Stimulated activated naive CD4-positive, alpha-beta T cell (primary cell): ENCODE data around the gene ZNF83.
"Not testable (repeated sequence)": the region's sequence is repeated elsewhere in the genome, so short reads cannot be mapped to it uniquely, and the experiment has no call there.

Source experiments
- DNase-seq, 6 experiments: peaks; one replicate each; lab custom pipeline; 2025; lab: John Stamatoyannopoulos, UW

Gene ZNF83

DNA sequence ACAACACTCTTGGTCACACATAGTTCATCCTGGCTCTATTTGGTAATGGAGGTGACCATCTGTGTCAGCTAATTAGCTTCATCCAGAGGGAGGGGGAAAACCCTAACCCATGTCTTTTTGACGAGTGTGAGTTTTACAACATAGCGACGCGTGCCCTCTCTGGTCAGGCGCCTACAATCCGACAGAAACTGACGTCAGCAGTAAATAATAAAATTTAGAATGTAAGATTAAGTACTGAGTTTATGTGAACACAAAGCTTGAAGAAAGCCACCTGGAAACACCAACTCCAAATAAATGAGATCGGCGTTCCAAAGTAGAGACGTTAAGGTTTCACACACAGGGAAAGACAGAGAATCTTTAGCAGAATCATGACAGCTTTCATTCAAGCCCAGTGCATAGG lies 1.8 kb upstream of the ZNF83 start:
- no peak for DNase-seq

DNA sequence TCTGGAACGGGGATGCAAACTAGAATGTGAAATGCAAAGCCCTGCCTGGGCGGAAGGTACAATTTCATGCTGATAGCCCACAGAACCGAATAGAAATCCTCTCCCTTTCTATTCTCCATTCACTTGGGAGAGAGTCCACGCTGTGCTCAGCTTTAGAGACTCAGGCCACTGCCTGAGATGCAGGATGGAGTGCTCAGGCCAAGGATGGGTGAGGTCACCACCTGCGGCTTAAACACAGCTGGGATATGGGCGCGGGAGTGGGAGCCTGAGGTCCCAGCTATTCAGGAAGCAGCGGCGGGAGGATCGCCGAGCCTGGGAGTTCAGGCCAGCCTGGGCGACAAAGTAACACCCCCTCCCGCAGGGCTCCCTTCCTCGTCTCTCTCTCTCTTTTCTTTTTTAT lies 446 bp upstream of the ZNF83 start:
- DNase-seq, result no peak

DNA sequence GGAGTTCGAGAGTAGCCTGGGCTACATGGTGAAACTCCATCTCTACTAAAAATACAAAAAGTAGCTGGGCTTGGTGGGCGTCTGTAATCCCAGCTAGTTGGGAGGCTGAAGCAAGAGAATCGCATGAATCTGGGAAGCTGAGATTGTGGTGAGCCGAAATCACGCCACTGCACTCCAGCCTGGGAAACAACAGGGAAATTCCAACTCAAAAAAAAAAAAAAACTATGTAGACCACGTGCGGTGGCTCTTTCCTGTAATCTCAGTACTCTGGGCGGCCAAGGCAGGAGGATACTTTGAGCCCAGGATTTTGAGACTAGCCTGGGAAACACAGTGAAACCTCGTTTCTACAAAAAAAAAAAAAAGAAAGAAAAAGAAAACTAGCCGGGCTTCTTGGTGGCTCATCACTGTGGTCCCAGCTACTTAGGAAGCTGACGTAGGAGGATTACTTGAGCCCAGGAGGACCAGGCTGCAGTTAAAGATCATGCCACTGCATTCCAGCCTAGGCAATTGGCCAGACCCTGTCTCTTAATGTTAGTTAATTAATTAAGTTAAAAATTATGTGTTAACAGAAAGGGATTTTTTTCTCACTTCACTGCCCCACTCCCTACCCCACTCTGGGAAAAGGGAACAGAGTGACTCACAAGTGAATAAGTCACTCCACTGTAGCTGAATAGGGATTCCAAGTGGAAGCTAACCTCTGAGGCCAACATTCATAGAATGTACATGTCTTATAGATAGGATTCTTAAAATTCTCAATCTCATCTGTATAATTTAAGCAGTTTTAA lies 2.2 kb downstream of the ZNF83 start:
- no peak for DNase-seq

DNA sequence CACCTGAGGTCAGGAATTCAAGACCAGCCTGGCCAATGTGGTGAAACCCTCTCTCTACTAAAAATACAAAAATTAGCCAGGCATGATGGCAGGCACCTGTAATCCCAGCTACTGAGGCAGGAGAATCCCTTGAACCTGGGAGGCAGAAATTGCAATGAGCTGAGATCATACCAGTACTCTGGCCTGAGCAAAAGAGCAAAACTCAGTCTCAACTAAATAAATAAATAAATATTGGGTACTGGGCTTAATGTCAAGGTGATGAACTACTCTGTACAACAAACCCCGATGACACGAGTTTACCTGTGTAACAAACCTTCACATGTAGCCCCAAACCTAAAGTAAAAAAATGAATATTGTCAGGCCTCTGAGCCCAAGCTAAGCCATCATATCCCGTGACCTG lies 10.7 kb downstream of the ZNF83 start:
- DNase-seq, result not testable (repeated sequence)

DNA sequence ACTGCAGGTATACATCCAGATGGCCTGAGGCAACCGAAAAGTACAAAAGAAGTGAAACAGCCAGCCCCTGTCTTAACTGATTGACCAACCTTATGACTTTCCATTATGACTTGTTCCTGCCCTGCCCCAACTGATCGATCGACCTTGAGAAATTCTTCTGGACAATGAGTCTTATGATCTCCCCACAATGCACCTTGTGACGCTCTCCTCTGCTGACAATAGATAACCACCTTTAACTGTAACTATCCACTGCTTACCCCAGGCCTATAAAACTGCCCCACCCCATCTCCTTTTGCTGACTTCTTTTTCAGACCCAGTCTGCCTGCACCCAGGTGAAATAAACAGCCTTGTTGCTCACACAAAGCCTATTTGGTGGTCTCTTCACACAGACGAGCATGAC lies 11.2 kb downstream of the ZNF83 start:
- DNase-seq, result no peak

DNA sequence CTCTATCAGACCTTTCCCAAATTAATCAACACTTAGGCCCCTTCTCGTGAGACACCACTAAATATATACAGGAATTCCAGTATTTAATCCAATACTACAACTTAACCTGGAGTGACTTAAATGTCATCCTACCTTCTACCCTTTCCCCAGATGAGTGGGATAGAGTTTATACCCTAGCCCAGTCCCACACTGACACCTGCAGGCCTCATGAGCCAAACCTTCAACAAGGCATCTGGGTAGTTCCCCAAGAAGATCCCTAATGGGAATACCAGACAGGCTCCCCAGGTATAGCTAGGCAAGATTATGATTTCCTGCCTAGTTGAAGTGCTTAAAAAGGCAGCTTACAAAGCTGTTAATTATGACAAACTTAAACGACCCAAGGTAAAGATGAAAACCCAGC lies 15.9 kb downstream of the ZNF83 start:
- no peak for DNase-seq

DNA sequence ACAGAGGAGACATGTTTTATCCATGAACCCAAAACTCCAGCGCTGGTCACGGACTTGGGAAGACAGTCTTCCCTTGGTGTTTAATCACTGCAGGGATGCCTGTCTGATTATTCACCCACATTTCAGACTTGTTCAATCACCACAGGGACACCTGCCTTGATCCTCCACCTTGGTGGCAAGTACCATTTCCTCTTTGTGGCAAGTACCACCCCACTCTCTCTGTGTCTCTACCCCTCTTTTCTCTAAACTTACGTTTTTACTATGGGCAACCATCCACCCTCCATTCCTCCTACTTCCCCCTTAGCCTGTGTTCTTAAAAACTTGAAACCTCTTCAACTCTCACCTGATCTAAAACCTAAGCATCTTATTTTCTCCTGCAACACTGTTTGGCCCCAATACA lies 16.8 kb downstream of the ZNF83 start:
- DNase-seq, result no peak

DNA sequence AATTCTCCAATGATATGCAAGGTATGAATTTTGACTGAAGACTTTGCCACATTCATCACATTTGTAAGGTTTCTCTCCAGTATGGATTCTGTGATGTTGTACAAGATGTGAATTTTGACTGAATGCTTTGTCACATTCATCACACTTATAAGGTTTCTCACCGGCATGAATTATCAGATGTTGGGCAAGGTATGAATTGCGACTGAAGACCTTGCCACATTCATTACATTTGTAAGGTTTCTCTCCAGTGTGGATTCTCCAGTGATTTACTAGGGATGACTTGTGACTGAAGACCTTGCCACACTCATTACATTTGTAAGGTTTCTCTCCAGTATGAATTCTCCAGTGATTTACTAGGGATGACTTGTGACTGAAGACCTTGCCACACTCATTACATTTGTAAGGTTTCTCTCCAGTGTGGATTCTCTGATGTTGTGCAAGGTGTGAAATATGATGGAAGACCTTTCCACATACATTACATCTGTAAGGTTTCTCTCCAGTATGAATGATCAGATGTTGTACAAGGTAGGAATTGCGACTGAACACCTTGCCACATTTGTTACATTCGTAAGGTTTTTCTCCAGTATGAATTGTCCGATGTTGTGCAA lies 24.8 kb downstream of the ZNF83 start:
- DNase-seq, result no peak

DNA sequence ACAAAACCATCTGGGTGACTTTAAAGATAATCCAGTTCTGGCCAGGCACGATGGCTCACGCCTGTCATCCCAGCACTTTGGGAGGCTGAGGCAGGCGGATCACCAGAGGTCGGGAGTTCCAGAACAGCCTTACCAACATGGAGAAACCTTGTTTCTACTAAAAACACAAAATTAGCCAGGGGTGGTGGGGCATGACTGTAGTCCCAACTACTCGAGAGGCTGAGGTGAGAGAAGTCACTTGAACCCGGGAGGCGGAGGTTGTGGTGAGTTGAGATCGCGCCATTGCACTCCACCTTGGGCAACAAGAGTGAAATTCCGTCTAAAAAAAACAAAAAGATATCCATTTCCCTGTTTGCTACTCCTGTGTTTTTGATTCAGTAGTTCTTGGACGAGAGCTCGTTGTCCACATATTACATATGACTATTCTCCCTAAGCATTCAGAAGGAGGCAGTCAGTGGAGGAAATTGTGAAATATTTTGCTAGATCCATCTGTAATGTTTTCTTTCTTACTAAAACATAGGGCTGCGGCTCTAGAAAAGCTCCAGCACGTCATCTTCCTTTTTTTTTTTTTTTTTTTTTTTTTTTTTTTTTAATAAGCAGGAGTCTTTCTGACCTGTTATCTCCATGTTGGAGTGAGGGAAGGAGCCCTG lies 34.5 kb downstream of the ZNF83 start:
- DNase-seq, result no peak

DNA sequence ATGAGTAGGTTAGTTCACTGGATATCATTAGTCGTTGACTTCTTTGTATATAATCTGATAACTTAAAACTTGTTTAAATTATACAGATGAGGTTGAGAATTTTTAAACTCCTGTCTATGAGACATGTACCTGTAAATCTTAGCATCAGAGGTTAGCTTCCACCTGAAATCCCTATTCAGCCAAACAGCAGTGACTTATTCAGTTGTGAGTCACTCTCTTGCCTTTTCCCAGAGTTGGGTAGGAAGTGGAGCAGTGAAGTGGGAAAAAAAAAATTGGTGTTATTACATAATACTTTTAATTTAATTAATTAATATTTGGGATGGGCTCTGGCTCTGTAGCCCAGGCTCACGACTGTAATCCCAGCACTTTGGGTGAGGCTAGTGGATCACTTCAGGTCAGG lies 35.2 kb downstream of the ZNF83 start:
- DNase-seq, result no peak

DNA sequence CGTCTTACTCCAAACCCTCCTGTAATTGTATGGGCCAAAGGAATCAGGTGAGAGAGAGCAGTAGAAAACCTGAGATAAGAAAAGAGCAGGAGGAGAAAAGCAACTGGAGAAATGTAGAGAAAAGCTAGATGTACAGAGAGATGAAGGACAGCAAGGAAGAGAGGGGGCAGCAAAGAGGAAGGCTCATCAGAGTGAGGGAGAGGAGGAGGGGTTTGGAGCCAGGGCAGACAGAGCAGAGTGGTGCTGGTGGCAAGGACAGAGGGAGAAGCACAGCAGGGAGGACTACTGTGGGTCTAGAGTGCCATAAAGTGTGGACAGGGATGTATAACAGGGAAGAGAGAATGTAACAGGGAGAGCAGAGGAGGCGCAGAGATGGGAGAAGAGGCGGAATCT lies 36.2 kb downstream of the ZNF83 start:
- DNase-seq, result not testable (repeated sequence)

DNA sequence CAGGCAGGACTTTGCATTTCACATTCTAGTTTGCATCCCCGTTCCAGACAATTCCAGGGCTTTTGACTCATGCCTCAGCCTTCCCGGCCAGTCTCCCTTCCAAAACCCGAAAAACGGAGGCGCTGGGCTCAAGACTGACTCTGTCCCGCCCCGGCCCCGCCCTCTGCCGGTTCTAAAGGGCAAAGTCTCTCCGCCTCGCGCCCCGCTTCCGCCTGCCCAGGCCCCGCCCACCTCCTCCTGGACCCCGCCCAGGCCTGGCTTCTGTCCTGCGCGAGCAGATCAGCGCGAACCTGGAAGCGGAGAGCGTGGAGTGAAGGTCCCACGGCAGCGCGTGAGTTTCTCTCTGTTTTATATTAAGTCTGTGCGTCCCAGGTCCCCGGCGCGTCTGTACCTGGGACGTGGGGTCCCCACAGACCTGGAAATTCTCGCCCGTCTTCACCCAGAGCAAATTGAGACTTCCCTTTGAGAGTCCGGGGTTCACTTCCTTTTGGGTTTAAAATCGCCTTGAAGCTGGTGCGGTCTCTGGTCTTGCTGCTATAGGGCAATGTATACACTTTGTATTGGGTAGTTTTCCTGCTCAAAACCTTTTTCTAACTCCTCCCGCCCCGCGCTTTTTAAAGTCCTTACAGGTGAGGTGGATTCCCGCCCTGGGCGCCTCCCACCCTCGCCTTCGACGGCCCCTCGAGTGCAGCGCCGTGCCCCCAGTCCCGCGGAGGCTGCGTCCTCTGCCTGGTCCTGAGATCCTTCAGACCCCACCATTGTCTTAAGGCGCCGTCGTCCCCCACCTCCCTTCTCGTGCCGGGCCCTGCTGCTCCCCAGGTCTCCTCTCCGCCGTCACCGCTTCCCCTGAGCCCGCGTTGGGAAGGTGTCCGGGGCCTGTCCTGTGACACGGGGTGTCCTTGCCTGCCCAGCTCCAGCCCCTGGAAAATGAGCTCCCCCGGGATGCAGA lies 36.9 kb downstream of the ZNF83 start:
- DNase-seq, result peak; percentile 79 to 92 (median 88)

DNA sequence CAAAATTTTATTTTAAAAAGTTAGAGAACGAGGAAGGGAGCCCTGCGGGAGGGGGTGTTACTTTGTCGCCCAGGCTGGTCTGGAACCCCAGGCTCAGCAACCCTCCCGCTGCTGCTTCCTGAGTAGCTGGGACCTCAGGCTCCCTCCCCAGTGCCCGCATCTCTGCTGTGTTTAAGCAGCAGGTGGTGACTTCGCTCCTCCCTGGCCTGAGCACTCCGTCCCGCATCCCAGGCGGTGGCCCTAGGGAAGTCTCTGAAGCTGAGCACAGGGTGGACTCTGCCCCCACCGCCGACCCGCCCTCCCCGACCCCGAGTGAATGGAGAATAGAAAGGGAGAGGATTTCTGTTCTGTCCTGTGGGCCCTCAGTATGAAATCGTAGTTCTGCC lies 37.5 kb downstream of the ZNF83 start:
- no peak for DNase-seq

DNA sequence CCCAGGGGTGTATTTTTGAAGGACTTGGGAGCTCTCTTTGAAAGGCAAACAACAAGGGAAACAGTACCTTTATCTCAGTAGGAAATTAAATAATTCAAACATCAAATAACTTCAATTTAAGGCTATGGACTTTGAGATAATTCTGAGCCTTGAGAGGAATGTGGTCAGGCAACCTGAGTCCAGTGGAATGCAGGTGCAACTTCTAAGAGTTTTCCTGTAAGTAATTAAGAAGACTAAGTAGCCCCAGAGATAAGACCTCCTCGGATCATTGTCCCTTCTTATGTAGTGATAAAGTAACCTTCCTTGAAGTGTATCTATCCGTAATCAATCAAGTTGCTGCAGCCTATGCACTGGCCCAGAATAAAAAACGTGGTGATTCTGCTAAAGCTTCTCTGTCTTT lies 38.9 kb downstream of the ZNF83 start:
- DNase-seq, result no peak

DNA sequence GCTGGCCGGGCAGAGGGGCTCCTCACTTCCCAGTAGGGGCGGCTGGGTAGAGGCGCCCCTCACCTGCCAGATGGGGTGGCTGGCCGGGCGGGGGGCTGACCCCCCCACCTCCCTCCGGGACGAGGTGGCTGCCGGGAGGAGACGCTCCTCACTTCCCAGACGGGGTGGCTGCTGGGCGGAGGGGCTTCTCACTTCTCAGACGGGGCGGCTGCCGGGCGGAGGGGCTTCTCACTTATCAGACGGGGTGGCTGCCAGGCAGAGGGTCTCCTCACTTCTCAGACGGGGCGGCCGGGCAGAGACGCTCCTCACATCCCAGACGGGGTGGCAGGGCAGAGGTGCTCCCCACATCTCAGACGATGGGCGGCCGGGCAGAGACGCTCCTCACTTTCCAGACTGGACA lies 44.7 kb downstream of the ZNF83 start:
- not testable (repeated sequence) for DNase-seq

DNA sequence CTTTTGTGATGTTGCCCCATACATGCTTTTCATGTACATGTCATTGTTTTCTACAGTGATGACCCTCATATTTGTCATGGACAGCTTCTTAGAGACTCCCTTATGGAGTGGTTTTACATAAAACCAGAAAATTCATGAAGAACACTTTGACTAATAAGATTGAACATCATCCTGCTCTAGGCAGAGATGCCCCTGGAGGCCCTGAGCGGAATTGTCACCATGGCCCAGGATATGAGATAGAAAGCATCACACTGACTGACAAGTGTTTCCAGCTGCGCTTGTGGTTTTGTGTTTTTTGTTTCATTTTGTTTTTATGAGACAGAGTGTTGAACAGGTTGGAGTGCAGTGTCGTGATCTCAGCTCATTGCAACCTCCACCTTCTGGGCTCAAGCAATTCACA lies 45.9 kb downstream of the ZNF83 start:
- no peak for DNase-seq

DNA sequence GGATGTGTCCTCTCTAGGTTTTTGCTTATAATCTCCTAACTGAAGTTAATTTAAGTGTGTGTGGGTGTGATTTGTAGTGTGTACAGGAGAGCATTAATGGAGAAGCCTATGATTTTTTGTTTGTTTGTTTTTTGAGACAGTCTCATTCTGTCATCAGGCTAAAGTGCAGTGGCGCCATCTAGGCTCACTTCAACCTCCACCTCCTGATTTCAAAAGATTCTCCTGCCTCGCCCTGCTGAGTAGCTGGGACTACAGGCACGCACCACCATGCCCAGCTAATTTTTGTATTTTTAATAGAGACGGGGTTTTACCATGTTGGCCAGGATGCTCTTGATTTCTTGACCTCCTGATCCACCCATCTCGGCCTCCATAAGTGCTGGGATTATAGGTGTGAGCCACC lies 47.4 kb downstream of the ZNF83 start:
- no peak for DNase-seq

DNA sequence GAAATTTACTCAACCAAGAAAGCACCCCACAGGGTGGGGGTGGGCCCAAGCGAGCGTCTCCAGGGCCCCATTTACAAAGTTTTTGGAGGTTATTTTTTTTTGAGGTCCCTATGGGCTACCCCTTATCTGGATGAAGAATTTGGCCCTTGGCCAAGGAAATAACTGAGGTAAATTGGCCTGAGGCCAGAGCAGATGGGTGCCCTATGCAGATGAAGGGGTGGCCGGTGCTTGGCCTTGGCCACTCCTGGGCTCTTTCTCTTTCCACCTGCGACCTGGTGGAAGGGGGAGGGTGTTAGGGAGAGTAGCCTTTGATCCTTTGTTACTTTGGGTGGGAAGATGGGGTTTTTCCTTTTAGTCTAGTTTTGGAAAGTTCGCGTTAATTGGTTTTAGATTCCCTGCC lies 52.6 kb downstream of the ZNF83 start:
- DNase-seq, result no peak

DNA sequence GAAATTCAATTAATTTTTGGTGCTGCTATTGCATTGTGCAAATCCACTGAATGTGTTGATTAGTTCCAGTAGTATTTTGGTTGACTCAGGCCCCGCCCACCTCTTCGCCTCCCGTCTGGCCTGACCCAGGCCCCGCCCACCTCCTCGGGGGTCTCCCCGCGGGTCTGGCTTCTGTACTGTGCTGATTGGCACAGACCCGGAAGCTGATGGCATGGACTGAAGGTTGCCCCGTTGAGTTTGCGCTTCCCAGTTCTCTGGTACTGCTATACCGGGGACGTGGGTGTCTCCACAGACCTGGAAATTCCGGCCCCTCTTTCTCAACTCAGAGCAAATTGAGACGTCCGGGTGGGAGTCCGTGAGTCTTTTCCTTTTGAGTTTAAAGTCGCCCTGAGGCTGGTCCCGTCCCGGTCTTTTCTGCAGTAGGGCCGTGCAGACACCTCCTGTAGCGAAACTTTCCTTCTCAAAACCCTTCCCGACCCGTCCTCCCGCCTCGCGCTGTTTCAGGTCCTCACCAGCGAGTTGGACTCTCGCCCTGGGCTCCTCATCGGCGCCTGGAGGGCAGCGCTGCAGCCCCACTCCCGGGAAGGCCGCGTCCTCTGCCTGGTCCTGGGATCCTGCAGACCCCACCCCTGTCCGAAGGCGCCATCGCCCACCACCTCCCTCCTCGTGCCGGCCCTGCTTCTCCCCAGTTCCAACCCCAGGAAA lies 53.3 kb downstream of the ZNF83 start:
- no peak for DNase-seq

DNA sequence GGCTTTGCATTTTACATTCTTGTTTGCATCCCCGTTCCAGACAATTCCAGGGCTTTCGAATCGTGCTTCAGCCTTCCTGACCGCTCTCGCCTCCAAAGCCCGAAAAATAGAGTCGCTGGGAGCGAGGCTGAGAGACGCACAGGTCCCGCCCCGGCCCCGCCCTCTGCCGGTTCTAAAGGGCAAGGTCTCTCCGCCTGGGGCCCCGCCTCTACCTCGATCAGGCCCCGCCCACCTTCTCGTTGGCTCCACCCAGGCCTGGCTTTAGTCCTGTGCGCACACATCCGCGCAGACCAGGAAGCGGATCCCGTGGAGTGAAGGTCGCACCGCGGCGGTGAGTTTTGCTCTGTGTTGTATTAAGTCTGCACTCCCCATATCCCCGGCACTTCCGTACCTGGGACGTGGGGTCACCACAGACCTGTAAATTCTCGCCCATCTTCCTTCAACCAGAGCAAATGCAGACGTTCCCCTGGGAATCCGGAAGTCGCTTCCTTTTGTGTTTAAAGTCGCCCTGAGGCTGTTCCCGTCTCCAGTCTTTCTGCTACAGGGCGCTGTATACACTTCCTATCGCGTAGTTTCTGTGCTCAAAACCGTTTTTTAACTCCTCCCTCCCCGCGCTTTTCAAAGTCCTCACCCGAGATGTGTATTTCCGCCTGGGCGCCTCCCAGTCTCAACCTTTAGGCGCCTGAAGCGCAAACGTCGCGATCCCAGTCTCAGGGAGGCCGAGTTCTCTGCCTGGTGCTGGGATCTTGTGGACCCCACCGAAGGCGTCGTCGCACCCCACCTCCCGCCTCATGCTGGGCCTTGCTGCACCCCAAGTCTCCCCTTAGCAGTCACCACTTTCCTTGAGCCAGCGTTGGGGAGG lies 67.9 kb downstream of the ZNF83 start, which contains the start of gene ZNF701:
Gene ZNF701, plus strand, starts transcription at position 288 of the 862 bp plus-strand sequence. CDS start 3,861 bp downstream, outside the sequence.
- peak; percentile 91 to 97 (median 94) for DNase-seq

DNA sequence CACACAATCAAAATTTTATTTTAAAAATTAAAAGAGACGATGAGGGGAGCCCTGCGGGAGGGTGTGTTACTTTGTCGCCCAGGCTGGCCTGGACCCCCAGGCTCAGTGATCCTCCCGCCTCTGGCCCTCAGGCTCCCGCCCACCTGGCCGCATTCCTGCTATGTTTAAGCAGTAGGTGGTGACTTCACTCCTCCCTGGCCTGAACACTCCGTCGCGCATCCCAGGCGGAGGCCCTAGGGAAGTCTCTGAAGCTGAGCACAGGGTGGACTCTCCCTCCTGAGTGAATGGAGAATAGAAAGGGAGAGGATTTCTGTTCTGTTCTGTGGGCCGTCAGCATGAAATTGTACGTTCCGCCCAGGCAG lies 68.5 kb downstream of the ZNF83 start:
- DNase-seq, result not testable (repeated sequence)
